ENCODE data around the gene ICA1. TPM values are rescaled to one million over a fixed set of nuclear protein-coding genes. Genes with fewer than 3 reads are reported as not detected.

ICA1 gene
- total and polyA plus RNA-seq, 2 experiments from 2014 or later = 45.2 to 83.7 TPM

DNA sequence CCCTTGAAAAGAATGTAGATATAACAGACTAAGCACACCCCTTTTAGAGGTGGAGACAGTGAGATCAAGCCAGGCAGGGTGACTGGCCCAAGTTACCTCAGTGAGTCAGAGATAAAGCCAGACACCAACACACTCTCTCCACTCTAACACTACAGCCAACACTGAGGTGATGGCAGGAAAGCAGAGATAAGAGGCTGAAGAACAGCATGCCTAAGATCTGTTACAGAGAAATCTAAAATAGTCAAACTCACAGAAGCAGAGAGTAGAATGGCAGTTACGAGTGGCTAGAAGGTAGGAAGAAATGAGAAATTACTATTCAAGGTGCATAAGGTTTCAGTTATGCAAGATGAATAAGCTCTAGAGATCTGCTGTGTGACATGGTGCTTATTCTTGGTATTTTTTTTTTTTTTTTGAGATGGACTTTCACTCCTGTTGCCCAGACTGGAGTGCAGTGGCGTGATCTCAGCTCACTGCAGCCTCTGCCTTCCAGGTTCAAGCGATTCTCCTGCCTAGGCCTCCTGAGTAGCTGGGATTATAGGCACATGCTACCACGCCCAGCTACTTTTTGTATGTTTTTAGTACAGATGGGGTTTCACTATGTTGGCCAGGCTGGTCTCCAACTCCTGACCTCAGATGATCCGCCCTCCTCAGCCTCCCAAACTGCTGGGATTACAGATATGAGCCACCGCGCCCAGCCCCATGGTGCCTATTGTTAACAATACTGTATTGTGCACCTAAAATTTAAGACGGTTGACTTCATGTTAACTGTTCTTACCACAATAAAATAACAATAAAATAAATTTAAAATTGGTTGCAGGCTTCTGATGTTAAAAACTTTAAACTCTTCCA is 28.7 kb downstream of the ICA1 start (continued):
- TF ChIP-seq REST (IDR thresholded peaks at IDR 0.05; ENCODE audit: unreplicated experiment) = no peak
- TF ChIP-seq CREB1 (CRISPR knock-in tag; IDR thresholded peaks at IDR 0.05; ENCODE audit: low read depth) = no peak
- TF ChIP-seq EZH2 (IDR thresholded peaks at IDR 0.05; ENCODE audit: low read depth, unreplicated experiment) = no peak
- no peak for TF ChIP-seq ZNF114 (CRISPR knock-in tag; IDR thresholded peaks at IDR 0.05)

DNA sequence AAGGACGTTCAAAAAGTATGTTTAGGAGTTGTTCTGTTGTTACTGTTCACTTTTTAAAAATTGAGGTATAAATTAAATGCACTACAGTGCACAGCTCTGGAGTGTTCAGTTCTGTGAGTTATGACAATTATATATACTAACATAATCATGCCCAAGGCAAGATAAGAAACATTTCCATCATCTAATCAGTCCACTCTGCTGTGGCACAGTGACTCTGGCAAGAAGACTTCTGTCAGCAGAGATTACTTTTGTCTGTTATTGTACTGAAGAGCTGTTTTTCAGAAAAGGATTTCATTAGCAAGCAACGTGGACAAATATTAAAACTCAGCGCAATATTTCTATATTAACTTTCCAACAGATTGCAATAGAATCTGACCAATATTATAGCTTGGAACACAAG is 32.0 kb downstream of the ICA1 start:
- no peak overlapping the region for H2AFZ ChIP-seq
- H3K36me3 Mint-ChIP-seq (ENCODE audit: low read depth) = peaks cover 4% of the 10 kb centered on the region; the same call in 2 of the 3 replicates
- H3K4me3 ChIP-seq = no peak overlapping the region
- H3K27ac Mint-ChIP-seq = no peak overlapping the region
- no peaks in the 10 kb centered on the region for H3K4me1 Mint-ChIP-seq
- ATAC-seq (no peak), DNase-seq (ENCODE audit: low spot score) (no peak)
- H3K4me2 ChIP-seq = no peak overlapping the region
- no peaks in the 10 kb centered on the region for H4K20me1 ChIP-seq (replicated peaks; ENCODE audit: insufficient read depth)
- H3K27me3 ChIP-seq (ENCODE audit: insufficient read depth) = no peaks in the 10 kb centered on the region
- H3K27ac ChIP-seq (ENCODE audit: low read depth) = no peak overlapping the region
- H3K9me3 Mint-ChIP-seq = no peaks in the 10 kb centered on the region
- no peaks in the 10 kb centered on the region for H3K4me1 ChIP-seq (ENCODE audit: insufficient read depth)
- H3K4me3 Mint-ChIP-seq = no peak overlapping the region
- H3F3A ChIP-seq (replicated peaks; ENCODE audit: low read depth) = no peaks in the 10 kb centered on the region
- H3K36me3 ChIP-seq (ENCODE audit: insufficient read depth) = no peaks in the 10 kb centered on the region; the same call in 1 of the 2 replicates
- no peaks in the 10 kb centered on the region for H3K9me2 ChIP-seq (ENCODE audit: insufficient read depth)
- H3K27me3 Mint-ChIP-seq (ENCODE audit: insufficient read depth, low read depth, poor library complexity) = no peaks in the 10 kb centered on the region
- no peaks in the 10 kb centered on the region for H3K79me2 ChIP-seq (replicated peaks; ENCODE audit: insufficient read depth)
- TF ChIP-seq EZH2 (IDR thresholded peaks at IDR 0.05; ENCODE audit: low read depth, unreplicated experiment) = no peak
- no peak for TF ChIP-seq POLR2AphosphoS5 (IDR thresholded peaks at IDR 0.05; ENCODE audit: low read depth)
- TF ChIP-seq, protein P1, sequence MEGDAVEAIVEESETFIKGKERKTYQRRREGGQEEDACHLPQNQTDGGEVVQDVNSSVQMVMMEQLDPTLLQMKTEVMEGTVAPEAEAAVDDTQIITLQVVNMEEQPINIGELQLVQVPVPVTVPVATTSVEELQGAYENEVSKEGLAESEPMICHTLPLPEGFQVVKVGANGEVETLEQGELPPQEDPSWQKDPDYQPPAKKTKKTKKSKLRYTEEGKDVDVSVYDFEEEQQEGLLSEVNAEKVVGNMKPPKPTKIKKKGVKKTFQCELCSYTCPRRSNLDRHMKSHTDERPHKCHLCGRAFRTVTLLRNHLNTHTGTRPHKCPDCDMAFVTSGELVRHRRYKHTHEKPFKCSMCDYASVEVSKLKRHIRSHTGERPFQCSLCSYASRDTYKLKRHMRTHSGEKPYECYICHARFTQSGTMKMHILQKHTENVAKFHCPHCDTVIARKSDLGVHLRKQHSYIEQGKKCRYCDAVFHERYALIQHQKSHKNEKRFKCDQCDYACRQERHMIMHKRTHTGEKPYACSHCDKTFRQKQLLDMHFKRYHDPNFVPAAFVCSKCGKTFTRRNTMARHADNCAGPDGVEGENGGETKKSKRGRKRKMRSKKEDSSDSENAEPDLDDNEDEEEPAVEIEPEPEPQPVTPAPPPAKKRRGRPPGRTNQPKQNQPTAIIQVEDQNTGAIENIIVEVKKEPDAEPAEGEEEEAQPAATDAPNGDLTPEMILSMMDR (conservative IDR thresholded peaks at IDR 0.05; ENCODE audit: low read depth in 2 of 2) = no peak
- no peak for TF ChIP-seq EZH2phosphoT487 (IDR thresholded peaks at IDR 0.05; ENCODE audit: unreplicated experiment)
- no peak for TF ChIP-seq CREB1 (CRISPR knock-in tag; IDR thresholded peaks at IDR 0.05; ENCODE audit: low read depth)
- TF ChIP-seq NANOG (IDR thresholded peaks at IDR 0.05; ENCODE audit: borderline replicate concordance) = no peak
- no peak for TF ChIP-seq ZNF462 (CRISPR knock-in tag; IDR thresholded peaks at IDR 0.05)
- no peak for TF ChIP-seq ZNF331 (CRISPR knock-in tag; IDR thresholded peaks at IDR 0.05; ENCODE audit: low read depth)
- TF ChIP-seq ZNF114 (CRISPR knock-in tag; IDR thresholded peaks at IDR 0.05) = no peak
- no peak for TF ChIP-seq STAT1 (IDR thresholded peaks at IDR 0.05; ENCODE audit: unreplicated experiment)
